HL-60/S4 treated with retinoic acid at 250 ng/mL for 4 days and 3 days (cell line): Measurements from ENCODE around the gene CYP26A1.

ENCODE experiments used
- in situ Hi-C: fragments of 300-500 bp; cut with MboI; formaldehyde crosslinking; loops from 2 replicates; pipeline ENCODE4 v1.7.0; 2022; ENCODE audit warnings: low sequenced_read_pairs

Gene CYP26A1

GRCh38 chr10:93110472-93111146 lies 36.9 kb downstream of the CYP26A1 start:
- in situ Hi-C loops, result loop anchor here (10.0 kb wide), 1 partner anchor 184 kb away; no protein-coding TSS in a partner anchor

DNA sequence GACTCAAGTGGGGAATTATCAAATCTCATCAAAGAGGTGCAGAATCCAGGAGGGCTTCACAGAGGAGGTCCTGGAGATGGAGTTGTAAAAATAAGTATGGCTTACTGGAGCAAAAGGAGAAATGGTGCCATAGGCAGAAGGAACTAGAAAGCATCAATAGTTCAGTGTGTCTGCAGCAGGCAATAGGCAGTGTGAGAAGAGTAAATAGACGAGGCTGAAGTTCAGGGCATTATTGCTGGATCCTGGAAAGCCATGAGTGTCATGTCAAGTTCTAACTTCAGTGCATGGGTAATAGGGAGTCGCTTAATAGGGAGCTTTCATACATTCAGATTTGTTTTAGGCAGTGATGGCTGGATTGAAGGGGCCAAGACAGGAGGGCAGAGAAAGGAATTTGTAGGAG lies 39.3 kb downstream of the CYP26A1 start:
- in situ Hi-C loops, result loop anchor here (10.0 kb wide), 1 partner anchor 182 kb away; no protein-coding TSS in a partner anchor

- in situ Hi-C loops, result loop anchor here (10.0 kb wide), 1 partner anchor 179 kb away; no protein-coding TSS in a partner anchor
Measured at GRCh38 chr10:93115661-93116383, 42.1 kb downstream of the CYP26A1 start.

- in situ Hi-C loops, result no loop called here
Measured at GRCh38 chr10:93121311-93121710, 47.6 kb downstream of the CYP26A1 start.

DNA sequence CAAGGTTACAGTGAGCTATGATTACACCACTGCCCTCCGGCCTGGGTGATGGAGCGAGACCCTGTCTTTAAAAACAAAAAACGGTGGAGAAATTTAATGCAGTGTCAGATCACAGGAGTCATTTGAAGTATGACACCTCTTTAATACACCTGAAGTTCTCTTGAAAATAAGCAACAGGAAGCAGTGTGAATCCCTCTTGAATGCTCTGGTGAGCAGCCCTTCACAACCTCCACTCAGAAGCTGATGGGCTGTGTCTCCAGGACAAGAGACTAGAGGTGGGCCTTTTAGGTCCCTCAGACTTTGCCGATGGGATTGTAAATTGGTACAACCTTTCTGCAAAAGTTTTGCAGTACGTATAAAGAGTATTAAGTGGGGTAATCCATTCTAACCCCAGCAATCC lies 50.1 kb downstream of the CYP26A1 start:
- in situ Hi-C loops, result no loop called here

GRCh38 chr10:93124580-93125318 lies 51.1 kb downstream of the CYP26A1 start:
- in situ Hi-C loops, result no loop called here

DNA sequence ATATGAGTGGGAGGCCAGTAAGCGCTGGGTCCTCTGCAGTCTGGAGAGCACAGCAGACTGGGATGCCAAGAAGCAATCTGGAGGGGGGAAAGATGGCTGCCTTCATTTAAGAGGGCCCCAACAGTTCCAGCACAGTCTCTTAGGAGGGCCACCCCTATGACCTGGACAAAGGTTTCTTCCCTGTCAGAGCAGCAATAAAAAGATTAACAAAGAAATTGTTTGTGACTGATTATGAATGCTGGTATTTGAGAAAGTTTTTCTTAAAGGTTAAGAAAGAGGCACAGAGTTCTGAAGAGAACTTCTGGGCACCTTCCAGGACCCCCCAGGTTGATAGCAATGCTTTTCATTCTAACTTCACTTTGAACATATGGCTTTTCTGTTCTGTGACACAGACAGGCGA lies 52.3 kb downstream of the CYP26A1 start:
- in situ Hi-C loops, result no loop called here

DNA sequence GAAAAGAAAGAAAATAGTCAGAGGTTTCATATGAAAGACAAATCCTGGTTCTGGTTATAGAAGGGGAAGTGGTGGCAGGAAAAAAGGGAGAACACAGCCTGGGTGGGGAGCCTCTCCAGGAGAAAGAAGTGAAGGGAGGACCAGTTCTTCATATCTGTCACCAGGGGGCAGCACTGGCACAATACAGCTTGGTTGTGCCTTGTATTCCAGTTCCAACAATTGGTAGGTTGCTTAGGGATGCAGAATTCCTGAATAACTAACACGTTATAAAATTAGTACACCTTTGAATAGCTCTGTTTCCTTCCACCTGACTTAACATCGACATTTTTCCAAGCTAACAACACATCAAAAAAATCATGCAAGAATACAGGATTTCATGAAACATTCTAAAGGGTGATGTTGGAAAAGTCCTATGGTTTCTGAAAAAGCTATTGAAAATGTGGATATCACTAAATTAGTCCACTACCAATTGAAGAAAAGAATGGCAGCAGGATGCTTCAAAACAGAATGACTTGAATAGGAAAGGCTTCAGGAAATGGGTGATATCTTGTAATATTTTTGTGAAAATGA lies 52.9 kb downstream of the CYP26A1 start:
- in situ Hi-C loops, result no loop called here
